K562 (cell line): ENCODE results near the gene OTOG. TPM values are rescaled to one million over a fixed set of nuclear protein-coding genes. Genes with fewer than 3 reads are reported as not detected.

Experiments
- ATAC-seq: fragments of 200-7000 bp; cut with Tn5 transposase; 3 replicates; pipeline ENCODE4 v1.9.1; 2020; ENCODE audit warnings: moderate library complexity
- BruUV-seq: library from RNA; stranded (reverse); fragments of 400-500 nt; replicated peaks from 2 replicates; lab custom pipeline; 2021; lab: Mats Ljungman, UMichigan
- CTCF ChIA-PET: fragments of 300-600 bp; formaldehyde crosslinking; extraction: SDS; loops from one replicate; lab custom pipeline; 2021; ENCODE audit warnings: low intra/inter-chr PET ratio; lab: Yijun Ruan, JAX
- POLR2A ChIA-PET: fragments of 300-600, 350-650 bp; sonication (Branson Sonifier 250); formaldehyde crosslinking; extraction: SDS; loops from one replicate; lab custom pipeline; 2021; ENCODE audit warnings: antibody characterized with exemption, inconsistent platforms; lab: Yijun Ruan, JAX
- DNase-seq, 4 experiments: peaks; one replicate each; pipeline versions ENCODE4 v3.0.0 to v3.0.0-alpha.2; 2011 to 2018; ENCODE audit warnings: low spot score in 3 of 4, mixed read lengths in 3 of 4; ENCODE audit errors: extremely low read depth in 1 of 4
- FAIRE-seq: peaks from 2 replicates; lab custom pipeline; 2011; peaks lifted over from hg19 to GRCh38; lab: Jason Lieb, UNC
- H2AFZ ChIP-seq: 2 replicates; pipeline ENCODE4 v1.6.0; 2011; ENCODE audit warnings: low read depth, low read length, control low read depth, inconsistent platforms
- H3K27ac ChIP-seq: fragments of 200-600 bp; 3 replicates; pipeline ENCODE4 v1.8.0; 2011; ENCODE audit warnings: low read depth, mild to moderate bottlenecking, control low read depth, inconsistent platforms, low read length, moderate library complexity, mixed read lengths; ENCODE audit errors: extremely low read depth
- H3K27me3 ChIP-seq, 2 experiments: fragments of 300-600 bp in 1 of 2; 2 replicates in 1 of 2; 3 replicates in 1 of 2; pipeline versions ENCODE4 v1.6.0 to v1.8.0; 2011; ENCODE audit warnings: inconsistent platforms in 2 of 2, low read length in 2 of 2, mild to moderate bottlenecking in 1 of 2, mixed read lengths in 1 of 2, moderate library complexity in 1 of 2; ENCODE audit not compliant: control insufficient read depth in 2 of 2, insufficient read depth in 2 of 2
- H3K36me3 ChIP-seq: fragments of 300-600 bp; 3 replicates; pipeline ENCODE4 v1.8.0; 2011; ENCODE audit warnings: mild to moderate bottlenecking, low read length, inconsistent platforms; ENCODE audit not compliant: control insufficient read depth, insufficient read depth
- H3K4me1 ChIP-seq, 2 experiments: fragments of 200-600 bp in 1 of 2; replicated peaks in 1 of 2; 2 replicates in 1 of 2; 3 replicates in 1 of 2; pipeline versions ENCODE4 v1.5.1 to v1.8.0; 2011; ENCODE audit warnings: inconsistent platforms in 2 of 2, low read length in 2 of 2, mild to moderate bottlenecking in 1 of 2, mixed read lengths in 1 of 2, moderate library complexity in 1 of 2; ENCODE audit not compliant: control insufficient read depth in 2 of 2, insufficient read depth in 2 of 2
- H3K4me2 ChIP-seq: 2 replicates; pipeline ENCODE4 v1.6.1; 2011; ENCODE audit warnings: low read length, control low read depth, inconsistent platforms, mixed read lengths; ENCODE audit not compliant: insufficient read depth
- H3K4me3 ChIP-seq: fragments of 200-600 bp; sonication (generic), shearing (Covaris generic); 2 replicates; pipeline ENCODE4 v1.5.1; 2016; ENCODE audit warnings: control low read depth, inconsistent platforms
- H3K79me2 ChIP-seq: fragments of 200-600 bp; 3 replicates; pipeline ENCODE4 v1.8.0; 2011; ENCODE audit warnings: low read length, inconsistent platforms; ENCODE audit not compliant: control insufficient read depth, insufficient read depth
- H3K9ac ChIP-seq, 2 experiments: 2 replicates each; pipeline versions ENCODE4 v1.6.0 to v1.6.1; 2011; ENCODE audit warnings: low read depth in 2 of 2, low read length in 2 of 2, control low read depth in 1 of 2, inconsistent platforms in 1 of 2, mild to moderate bottlenecking in 1 of 2, mixed read lengths in 1 of 2; ENCODE audit not compliant: insufficient read depth in 1 of 2
- H3K9me1 ChIP-seq: one replicate; pipeline ENCODE4 v1.6.0; 2011; ENCODE audit warnings: inconsistent platforms, mild to moderate bottlenecking, low read length, moderate library complexity; ENCODE audit not compliant: control insufficient read depth, insufficient read depth
- H3K9me3 ChIP-seq: replicated peaks from 2 replicates; pipeline ENCODE4 v1.5.1; 2011; ENCODE audit warnings: low read depth, low read length, inconsistent platforms; ENCODE audit not compliant: control insufficient read depth, insufficient read depth
- H4K20me1 ChIP-seq: replicated peaks from 2 replicates; pipeline ENCODE4 v1.6.1; 2011; ENCODE audit warnings: low read length, inconsistent platforms, mixed read lengths; ENCODE audit not compliant: control insufficient read depth, insufficient read depth
- CEBPG ChIP-seq, 3 experiments: fragments of 200-800 bp in 1 of 3; sonication (Bioruptor generic) in 1 of 3; sonication (generic) in 1 of 3; formaldehyde crosslinking in 1 of 3; IDR thresholded peaks in 2 of 3; conservative IDR thresholded peaks in 1 of 3; 2 replicates each; pipeline versions ENCODE4 v1.6.1 to v1.8.0; 2016 to 2022; ENCODE audit warnings: missing compliant biosample characterization in 2 of 3, missing genetic modification characterization in 2 of 3, mild to moderate bottlenecking in 1 of 3, missing genetic modification reagents in 1 of 3
- RFX1 ChIP-seq: fragments of 450-650 bp; IDR thresholded peaks from 2 replicates; pipeline ENCODE4 v1.6.1; 2016; ENCODE audit warnings: mild to moderate bottlenecking, moderate library complexity
- TOE1 ChIP-seq, 2 experiments: fragments of 450-650 bp in 1 of 2; sonication (generic) in 1 of 2; formaldehyde crosslinking in 1 of 2; IDR thresholded peaks; 2 replicates each; pipeline versions ENCODE4 v1.7.1 to v1.8.0; 2016 to 2022; ENCODE audit warnings: borderline replicate concordance in 2 of 2, mild to moderate bottlenecking in 2 of 2, antibody characterized with exemption in 1 of 2, inconsistent platforms in 1 of 2, low read depth in 1 of 2, missing genetic modification reagents in 1 of 2, moderate library complexity in 1 of 2
- ZKSCAN8 ChIP-seq: fragments of 200-800 bp; sonication (Bioruptor generic); IDR thresholded peaks from 2 replicates; pipeline ENCODE4 v1.6.1; 2016; ENCODE audit warnings: missing genetic modification characterization, missing compliant biosample characterization
- ZNF184 ChIP-seq: sonication (generic); formaldehyde crosslinking; IDR thresholded peaks from 2 replicates; pipeline ENCODE4 v1.5.0; 2020; ENCODE audit warnings: missing genetic modification reagents
- WGBS: fragments of 100-300 bp; shearing (Covaris generic); methylation state at CpG from one replicate; pipeline ENCODE4 v1.1.6; 2016; ENCODE audit warnings: low coverage, mixed read lengths; ENCODE audit not compliant: insufficient coverage; ENCODE audit errors: missing lambda C conversion rate; 5-methylcytosine and 5-hydroxymethylcytosine counted together
- in situ Hi-C: fragments of 300-500 bp; cut with MboI; formaldehyde crosslinking; loops from 4 replicates; pipeline ENCODE4 v1.15.0; 2018; ENCODE audit warnings: inconsistent platforms, mixed read lengths
- intact Hi-C: fragments of 100-400 bp; cut with micrococcal nuclease; formaldehyde crosslinking; loops from 2 replicates; pipeline ENCODE4 v1.14.2; 2022
- polyA plus RNA-seq, 8 experiments: library from polyadenylated mRNA; depleted of rRNA in 4 of 8; stranded (reverse) in 5 of 8; unstranded in 3 of 8; fragments of >200 nt; fragmentation: Nextera tagmentation in 2 of 8; fragmentation: Illumina TruSeq in 1 of 8; extraction: Ambion mirVana in 2 of 8; extraction: Trizol in 1 of 8; gene quantifications; 2 replicates each; pipeline versions ENCODE4 v1.2.1 to v1.2.3, GENCODE V29; 2011 to 2014; ENCODE audit warnings: inconsistent platforms in 1 of 8, missing spikeins in 1 of 8
- total RNA-seq, 7 experiments: library from RNA; depleted of rRNA in 6 of 7; stranded (reverse); fragments of >200 nt in 6 of 7; fragmentation: Illumina TruSeq in 2 of 7; extraction: Trizol in 2 of 7; gene quantifications; 2 replicates each; pipeline versions ENCODE4 v1.2.1 to v1.2.3, GENCODE V29; 2011 to 2021; ENCODE audit warnings: low replicate concordance in 1 of 7

Gene OTOG
- total and polyA plus RNA-seq, 9 of the 15 experiments (the other 6 are each of a cell fraction or from before 2014, with no cell fraction given), result not detected

- 0% methylated on average over 10 of the region's 11 CpGs for WGBS
- H3K4me3 ChIP-seq, result no peak overlapping the region
- in situ Hi-C loops, result no loop called here
- no peak for FAIRE-seq
- no peak for TF ChIP-seq CEBPG (CRISPR knock-in tag; IDR thresholded peaks at IDR 0.05)
- TF ChIP-seq CEBPG (tag; conservative IDR thresholded peaks at IDR 0.05 in 1 of 2, IDR thresholded peaks at IDR 0.05 in 1 of 2), result peak in 1 of 2 experiments; percentile 27; a peak in 1 of 4 replicates
- TF ChIP-seq TOE1 (IDR thresholded peaks at IDR 0.05; ENCODE audit: borderline replicate concordance), result no peak
- no peak for TF ChIP-seq TOE1 (CRISPR knock-in tag; IDR thresholded peaks at IDR 0.05; ENCODE audit: borderline replicate concordance, low read depth)
- H3K36me3 ChIP-seq, result no peaks in the 10 kb centered on the region
- H3K4me2 ChIP-seq, result no peak overlapping the region
- no peaks in the 10 kb centered on the region for H3K9me3 ChIP-seq
- H2AFZ ChIP-seq, result no peak overlapping the region
- no peak overlapping the region for H3K9ac ChIP-seq
- peaks cover 5% of the 10 kb centered on the region for H4K20me1 ChIP-seq
- DNase-seq, result no peak
- intact Hi-C loops, result no loop called here
- BruUV-seq, result no TSS peak
- no peaks in the 10 kb centered on the region for H3K79me2 ChIP-seq
- ChIA-PET POLR2A (no interaction called here), CTCF (no interaction called here)
- no peaks in the 10 kb centered on the region for H3K9me1 ChIP-seq
- no peak overlapping the region for H3K27ac ChIP-seq
- H3K27me3 ChIP-seq, result peaks cover 23 to 57% of the 10 kb centered on the region in 2 experiments; a peak in 4 of 5 replicates
- peaks cover 0 to 5% of the 10 kb centered on the region in 2 experiments; a peak in 2 of 5 replicates for H3K4me1 ChIP-seq
- ATAC-seq, result no peak
Measured at GRCh38 chr11:17533778-17534415, 13.2 kb upstream of the OTOG start.

DNA sequence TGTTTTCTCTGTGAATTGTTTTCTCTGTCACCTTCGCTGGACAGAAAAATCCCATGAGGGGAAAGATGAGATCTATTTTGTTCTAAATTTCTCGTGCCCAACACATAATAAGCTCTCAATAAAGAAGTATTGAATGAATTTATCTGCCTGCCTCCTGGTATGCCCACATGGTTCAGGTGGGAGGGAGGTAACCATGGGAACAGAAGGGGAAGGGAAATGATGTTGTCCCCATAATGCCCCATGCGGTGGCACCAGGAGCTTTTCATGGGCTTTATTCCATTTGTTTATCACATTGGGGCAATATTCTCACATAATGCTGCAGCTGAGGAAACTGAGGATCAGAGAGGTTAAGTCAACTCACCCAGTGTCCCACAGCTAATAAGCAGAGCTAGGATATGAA lies 11.6 kb upstream of the OTOG start:
- TF ChIP-seq ZNF184, result no peak
- no peak for TF ChIP-seq ZKSCAN8 (CRISPR knock-in tag)
- TF ChIP-seq RFX1, result peak; percentile 64
- no peak for FAIRE-seq
- H3K27me3 ChIP-seq, result peaks cover 11 to 49% of the 10 kb centered on the region in 2 experiments; a peak in 4 of 5 replicates
- BruUV-seq, result no TSS peak
- in situ Hi-C loops, result no loop called here
- no peak overlapping the region for H3K4me3 ChIP-seq
- no peak overlapping the region for H2AFZ ChIP-seq
- peaks cover 5% of the 10 kb centered on the region for H4K20me1 ChIP-seq
- H3K36me3 ChIP-seq, result no peaks in the 10 kb centered on the region
- ATAC-seq, result no peak
- H3K27ac ChIP-seq, result no peak overlapping the region
- WGBS, result 0% methylated on average over 2 of the region's 3 CpGs
- H3K9me3 ChIP-seq, result no peaks in the 10 kb centered on the region
- H3K79me2 ChIP-seq, result no peaks in the 10 kb centered on the region
- H3K9ac ChIP-seq, result no peak overlapping the region
- no peaks in the 10 kb centered on the region for H3K9me1 ChIP-seq
- POLR2A ChIA-PET, result interaction anchor here (0.8 kb wide), 1 partner anchor 12 kb away, joined by 4 read pairs; the partner anchor contains the start of gene OTOG
- CTCF ChIA-PET, result interaction anchor here (0.7 kb wide), 1 partner anchor 15 kb away, joined by 3 read pairs; no protein-coding TSS in a partner anchor
- peaks cover 0 to 5% of the 10 kb centered on the region in 2 experiments; a peak in 2 of 5 replicates for H3K4me1 ChIP-seq
- DNase-seq, result peak in 2 of 4 experiments; percentile 26
- H3K4me2 ChIP-seq, result no peak overlapping the region
- intact Hi-C loops, result no loop called here
